Measurements from ENCODE around the gene RAD9A. TPM values are rescaled to one million over a fixed set of nuclear protein-coding genes. Genes with fewer than 3 reads are reported as not detected.
A peak's percentile ranks its signal among the peaks of the same experiment; 100 is the strongest.

RAD9A gene
- total RNA-seq = 1 to 10 TPM; 3.5 to 9.1 (median 5.8) TPM
- 1 to 10 TPM; 7.6 to 8.0 TPM for polyA plus RNA-seq
- long read RNA-seq, donor 1, partial matches to known transcripts = 0 of 2 reads
- long read RNA-seq, donor 1, other reads (novel, unspliced or antisense) = 1 of 2 reads
- long read RNA-seq, donor 2, partial matches to known transcripts = 1 of 3 reads
- long read RNA-seq, donor 2, other reads (novel, unspliced or antisense) = 2 of 3 reads
- long read RNA-seq, donor 3, partial matches to known transcripts = 0 of 2 reads
- long read RNA-seq, donor 3, other reads (novel, unspliced or antisense) = 1 of 2 reads

DNA sequence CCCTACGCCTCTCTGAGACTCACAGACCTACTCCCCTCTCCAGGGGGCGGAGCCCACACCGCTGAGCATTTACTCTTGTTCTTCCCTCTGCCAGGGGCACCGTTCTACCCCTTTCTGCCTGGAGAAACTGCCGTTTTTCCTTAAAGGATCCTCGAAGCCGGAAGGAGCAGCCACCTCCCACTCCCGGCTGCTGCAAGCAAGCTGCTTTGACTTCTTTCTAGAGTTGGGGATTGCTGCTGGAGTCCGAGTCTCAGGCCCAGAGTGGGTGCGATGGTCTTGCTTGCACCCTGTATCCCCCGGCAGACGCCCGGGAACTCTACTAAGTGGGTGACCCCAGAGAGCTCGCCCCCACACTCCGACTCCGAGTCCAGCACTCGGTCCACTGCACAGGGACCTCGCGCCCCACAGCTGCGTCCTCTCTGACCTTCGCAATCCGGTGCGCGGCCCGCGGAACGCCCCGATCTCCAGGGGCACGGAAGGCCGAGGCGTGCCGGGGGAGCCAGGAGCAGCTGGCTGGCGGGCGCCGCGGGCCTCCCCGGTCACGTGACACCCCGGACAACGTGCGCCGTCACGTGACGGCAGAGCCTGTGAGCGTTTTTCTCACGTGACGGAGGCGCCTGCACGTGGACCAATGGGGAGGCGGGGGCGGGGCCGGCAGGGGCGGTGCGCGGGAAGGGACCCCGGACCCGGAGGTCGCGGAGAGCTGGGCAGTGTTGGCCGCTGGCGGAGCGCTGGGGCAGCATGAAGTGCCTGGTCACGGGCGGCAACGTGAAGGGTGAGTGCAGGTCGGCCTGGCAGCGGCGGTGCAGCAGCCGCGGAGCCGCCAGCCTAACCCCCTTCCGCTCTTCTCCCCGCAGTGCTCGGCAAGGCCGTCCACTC lies at the start of gene RAD9A:
Gene RAD9A (plus strand): TSS at position 683 of the 879 bp plus-strand sequence. CDS start 59 bp downstream, at position 742.
- Histone ChIP-seq H3K4me1 (peaks cover 0 to 36% (median 16%) of the 10 kb centered on the region in 12 donors), H3K36me3 (peaks cover 0 to 23% (median 7%) of the 10 kb centered on the region in 9 donors), H3K27ac (peak within 1 kb of the TSS; percentile 45 to 93 (median 81)), H3K27me3 (no peaks in the 10 kb centered on the region), H3K4me3 (peak within 1 kb of the TSS; percentile 51 to 93 (median 78)), H3K9me3 (no peaks in the 10 kb centered on the region)
- TF ChIP-seq POLR2A (IDR thresholded peaks at IDR 0.05) = peak in 1 of 2 donors; percentile 79
- no peak for TF ChIP-seq CTCF (IDR thresholded peaks at IDR 0.05)
- peak; percentile 65 to 89 (median 86) for ATAC-seq
- peak; percentile 96 to 99 (median 97) for DNase-seq
- intact Hi-C loops (cut with DNase I) = loop anchor here in 6 of 10 donors (2.0 to 5.0 kb wide), 3 partner anchors 91 to 116 kb away; partner anchors contain the start of genes CDK2AP2 (in 3 of the 6), PITPNM1 (in 3 of the 6) and AIP (in 1 of the 6)
- 0 to 2% (median 1%) methylated on average over 31 to 75 of the region's 75 CpGs for WGBS, 4 donors

- no peak for TF ChIP-seq POLR2A (IDR thresholded peaks at IDR 0.05)
- TF ChIP-seq CTCF (IDR thresholded peaks at IDR 0.05) = no peak
Measured at GRCh38 chr11:67344264-67344663, 47.5 kb upstream of the RAD9A start.

GRCh38 chr11:67345247-67345919 lies 46.4 kb upstream of the RAD9A start:
- TF ChIP-seq POLR2A (IDR thresholded peaks at IDR 0.05) (no peak), CTCF (IDR thresholded peaks at IDR 0.05) (no peak)
- WGBS, 4 donors = 78 to 82% (median 80%) methylated on average over 7 to 8 of the region's 8 CpGs
- H3K4me1 ChIP-seq = peaks cover 0 to 18% (median 6%) of the 10 kb centered on the region in 12 donors
- H3K36me3 ChIP-seq = peaks cover 0 to 4% (median 0%) of the 10 kb centered on the region in 9 donors
- H3K27ac ChIP-seq = no peak overlapping the region
- no peak overlapping the region for H3K4me3 ChIP-seq
- no peak for DNase-seq
- no peak for ATAC-seq
- H3K9me3 ChIP-seq = peaks cover 0 to 5% (median 0%) of the 10 kb centered on the region in 12 donors
- intact Hi-C loops (cut with DNase I) = loop anchor here in 6 of 10 donors (5.0 kb wide), 1 partner anchor 37 kb away; no protein-coding TSS in a partner anchor
- H3K27me3 ChIP-seq = no peaks in the 10 kb centered on the region

More at GRCh38 chr11:67344264-67344663, 47.5 kb upstream of the RAD9A start:
- ATAC-seq (no peak), DNase-seq (no peak)
- Histone ChIP-seq H3K4me1 (peaks cover 0 to 10% (median under 1%) of the 10 kb centered on the region in 12 donors), H3K9me3 (peaks cover 0 to 5% (median 0%) of the 10 kb centered on the region in 12 donors), H3K4me3 (no peak overlapping the region), H3K27ac (no peak overlapping the region), H3K27me3 (no peaks in the 10 kb centered on the region), H3K36me3 (peaks cover 0 to 4% (median 0%) of the 10 kb centered on the region in 9 donors)
- WGBS, 4 donors = 88 to 98% (median 90%) methylated on average over 4 of the region's 4 CpGs
- intact Hi-C loops (cut with DNase I) = no loop called here

Data from heart left ventricle (tissue), 16 donors.